ENCODE measurements around the gene PTRHD1.

GRCh38 chr2:24824966-24825882 lies 32.0 kb upstream of the PTRHD1 start:
- TF ChIP-seq CTCF (conservative IDR thresholded peaks at IDR 0.05) (peak; percentile 75), EZH2 (IDR thresholded peaks at IDR 0.05; ENCODE audit: low read depth) (no peak)
